Neuronal stem cell (in vitro differentiated cells): ENCODE measurements around the gene SLC6A9.
A peak's percentile ranks its signal among the peaks of the same experiment; 100 is the strongest.

ENCODE experiments used
- DNase-seq: peaks from one replicate; pipeline ENCODE4 v3.0.0-alpha.2; 2013; ENCODE audit warnings: low spot score
- H2AFZ ChIP-seq: one replicate; pipeline ENCODE4 v1.6.1; 2013; ENCODE audit warnings: mild to moderate bottlenecking, low read length, inconsistent platforms
- H2AK5ac ChIP-seq: 2 replicates; pipeline ENCODE4 v1.6.1; 2013; ENCODE audit warnings: low read depth, mild to moderate bottlenecking, inconsistent platforms, low read length, moderate library complexity, mixed read lengths
- H2BK120ac ChIP-seq: 2 replicates; pipeline ENCODE4 v1.6.1; 2013; ENCODE audit warnings: low read depth, mild to moderate bottlenecking, inconsistent platforms, low read length, moderate library complexity, mixed read lengths
- H2BK12ac ChIP-seq: one replicate; pipeline ENCODE4 v1.6.1; 2013; ENCODE audit warnings: low read length, inconsistent platforms
- H2BK15ac ChIP-seq: 2 replicates; pipeline ENCODE4 v1.6.1; 2013; ENCODE audit warnings: mild to moderate bottlenecking, low read length, inconsistent platforms, mixed read lengths
- H2BK5ac ChIP-seq: one replicate; pipeline ENCODE4 v1.6.1; 2013; ENCODE audit warnings: inconsistent platforms, mild to moderate bottlenecking, low read length, moderate library complexity
- H3K14ac ChIP-seq: one replicate; pipeline ENCODE4 v1.6.1; 2013; ENCODE audit warnings: low read length, inconsistent platforms
- H3K18ac ChIP-seq: 2 replicates; pipeline ENCODE4 v1.6.1; 2013; ENCODE audit warnings: low read length, inconsistent platforms
- H3K23ac ChIP-seq: 2 replicates; pipeline ENCODE4 v1.6.1; 2013; ENCODE audit warnings: low read depth, mild to moderate bottlenecking, mixed read lengths, low read length, inconsistent platforms; ENCODE audit not compliant: poor library complexity
- H3K27ac ChIP-seq: replicated peaks from 3 replicates; pipeline ENCODE4 v1.5.1; 2013; ENCODE audit warnings: low read length, inconsistent platforms
- H3K27me3 ChIP-seq, 3 experiments: 2 replicates each; pipeline ENCODE4 v1.6.1; 2013; ENCODE audit warnings: low read length in 3 of 3, mild to moderate bottlenecking in 2 of 3, inconsistent platforms in 1 of 3, low read depth in 1 of 3, mixed read lengths in 1 of 3, moderate library complexity in 1 of 3; ENCODE audit not compliant: control insufficient read depth in 3 of 3, insufficient read depth in 3 of 3
- H3K36me3 ChIP-seq, 2 donors: replicated peaks in 1 of 2; 2 replicates each; pipeline ENCODE4 v1.6.1; 2013; ENCODE audit warnings: low read length in 2 of 2; ENCODE audit not compliant: control insufficient read depth in 2 of 2, insufficient read depth in 2 of 2
- H3K4ac ChIP-seq: 2 replicates; pipeline ENCODE4 v1.6.1; 2013; ENCODE audit warnings: inconsistent platforms, mild to moderate bottlenecking, low read length, moderate library complexity
- H3K4me1 ChIP-seq, 2 donors: 1 replicate in 1 of 2; 2 replicates in 1 of 2; pipeline ENCODE4 v1.6.1; 2013; ENCODE audit warnings: low read length in 2 of 2, low read depth in 1 of 2; ENCODE audit not compliant: control insufficient read depth in 2 of 2, insufficient read depth in 1 of 2
- H3K4me2 ChIP-seq: one replicate; pipeline ENCODE4 v1.6.1; 2013; ENCODE audit warnings: mild to moderate bottlenecking, low read length, inconsistent platforms; ENCODE audit not compliant: insufficient read depth, poor library complexity, severe bottlenecking
- H3K4me3 ChIP-seq, 2 donors: 2 replicates each; pipeline ENCODE4 v1.5.1; 2013; ENCODE audit warnings: low read length in 2 of 2, mild to moderate bottlenecking in 2 of 2, inconsistent platforms in 1 of 2, moderate library complexity in 1 of 2
- H3K79me1 ChIP-seq: one replicate; pipeline ENCODE4 v1.6.1; 2013; ENCODE audit warnings: low read depth, mild to moderate bottlenecking, inconsistent platforms, low read length, moderate library complexity
- H3K9ac ChIP-seq: one replicate; pipeline ENCODE4 v1.6.1; 2013; ENCODE audit warnings: mild to moderate bottlenecking, low read depth, low read length, inconsistent platforms; ENCODE audit not compliant: poor library complexity
- H3K9me3 ChIP-seq, 2 donors: replicated peaks in 1 of 2; 2 replicates each; pipeline versions ENCODE3 to v1.6.1; 2013; ENCODE audit warnings: low read length in 2 of 2, mild to moderate bottlenecking in 2 of 2, inconsistent platforms in 1 of 2, low read depth in 1 of 2, mixed read lengths in 1 of 2, moderate library complexity in 1 of 2; ENCODE audit not compliant: control insufficient read depth in 2 of 2, insufficient read depth in 1 of 2
- H4K8ac ChIP-seq: one replicate; pipeline ENCODE4 v1.6.1; 2013; ENCODE audit warnings: low read depth, mild to moderate bottlenecking, inconsistent platforms, low read length, moderate library complexity
- H4K91ac ChIP-seq: one replicate; pipeline ENCODE4 v1.6.1; 2013; ENCODE audit warnings: low read length, low read depth, mild to moderate bottlenecking, inconsistent platforms; ENCODE audit not compliant: poor library complexity
- WGBS, 2 donors: extraction: QIAGEN DNeasy Blood & Tissue Kit; methylation state at CpG; one replicate each; pipeline ENCODE4 v1.1.7; 2013; ENCODE audit warnings: missing lambda C conversion rate in 2 of 2, mixed read lengths in 1 of 2; ENCODE audit not compliant: insufficient read length in 2 of 2, insufficient replicate concordance in 1 of 2; ENCODE audit errors: extremely low coverage in 2 of 2; 5-methylcytosine and 5-hydroxymethylcytosine counted together

The SLC6A9 gene

GRCh38 chr1:43992232-43992995 is 38.8 kb downstream of the SLC6A9 start:
- peak overlapping the region; percentile 63 to 83 for H3K4me3 ChIP-seq
- no peak overlapping the region for H2BK120ac ChIP-seq
- peak overlapping the region; percentile 19 for H2BK15ac ChIP-seq
- DNase-seq = no peak
- H3K18ac ChIP-seq = peak overlapping the region; percentile 78
- H3K14ac ChIP-seq = no peak overlapping the region
- peak overlapping the region; percentile 66 for H2AK5ac ChIP-seq
- H4K8ac ChIP-seq = no peak overlapping the region
- no peaks in the 10 kb centered on the region for H3K9me3 ChIP-seq
- peaks cover 2 to 10% of the 10 kb centered on the region in 2 donors for H3K36me3 ChIP-seq
- H2BK5ac ChIP-seq = peak overlapping the region; percentile 16
- H4K91ac ChIP-seq = no peak overlapping the region
- H3K27ac ChIP-seq = no peak overlapping the region
- H2BK12ac ChIP-seq = no peak overlapping the region
- peaks cover 2% of the 10 kb centered on the region for H3K79me1 ChIP-seq
- H3K4me2 ChIP-seq = peak overlapping the region; percentile 92
- peak overlapping the region; percentile 35 for H3K23ac ChIP-seq
- WGBS, 2 donors = no CpG with 5 or more reads among the region's 11 CpGs
- H2AFZ ChIP-seq = peak overlapping the region; percentile 99
- no peak overlapping the region for H3K4ac ChIP-seq
- H3K4me1 ChIP-seq = peaks cover 18 to 29% of the 10 kb centered on the region in 2 donors
- H3K27me3 ChIP-seq = no peaks in the 10 kb centered on the region
- H3K9ac ChIP-seq = peak overlapping the region; percentile 68

GRCh38 chr1:43991476-43992231 is 39.6 kb downstream of the SLC6A9 start, which contains the start of gene CCDC24:
Gene CCDC24 (plus strand): TSS chr1:43991599. CDS start chr1:43991879, 280 bp downstream.
- H2BK120ac ChIP-seq = no peak within 1 kb of the TSS
- peak within 1 kb of the TSS; percentile 63 to 83 for H3K4me3 ChIP-seq
- H3K27ac ChIP-seq = peak within 1 kb of the TSS; percentile 44
- WGBS, 2 donors = no CpG with 5 or more reads among the region's 66 CpGs
- H3K9me3 ChIP-seq = no peaks in the 10 kb centered on the region
- peaks cover 12 to 25% of the 10 kb centered on the region in 2 donors for H3K4me1 ChIP-seq
- H3K23ac ChIP-seq = peak within 1 kb of the TSS; percentile 99
- peak within 1 kb of the TSS; percentile 92 for H3K4me2 ChIP-seq
- no peak within 1 kb of the TSS for H3K4ac ChIP-seq
- peak within 1 kb of the TSS; percentile 66 for H2AK5ac ChIP-seq
- H3K36me3 ChIP-seq = peaks cover 5 to 17% of the 10 kb centered on the region in 2 donors
- no peak within 1 kb of the TSS for H4K91ac ChIP-seq
- peak within 1 kb of the TSS; percentile 95 for H3K14ac ChIP-seq
- H2BK12ac ChIP-seq = peak within 1 kb of the TSS; percentile 93
- H4K8ac ChIP-seq = no peak within 1 kb of the TSS
- H2AFZ ChIP-seq = peak within 1 kb of the TSS; percentile 99
- peak within 1 kb of the TSS; percentile 96 for H3K9ac ChIP-seq
- peak within 1 kb of the TSS; percentile 98 for H3K18ac ChIP-seq
- no peak for DNase-seq
- H3K27me3 ChIP-seq = no peaks in the 10 kb centered on the region
- H3K79me1 ChIP-seq = no peaks in the 10 kb centered on the region
- H2BK15ac ChIP-seq = peak within 1 kb of the TSS; percentile 27
- H2BK5ac ChIP-seq = peak within 1 kb of the TSS; percentile 84

GRCh38 chr1:43991200-43991475 is 40.1 kb downstream of the SLC6A9 start:
- peak overlapping the region; percentile 84 for H2BK5ac ChIP-seq
- no peaks in the 10 kb centered on the region for H3K27me3 ChIP-seq
- H2BK120ac ChIP-seq = no peak overlapping the region
- no peak overlapping the region for H3K14ac ChIP-seq
- peak overlapping the region; percentile 1 for H2AK5ac ChIP-seq
- no peaks in the 10 kb centered on the region for H3K9me3 ChIP-seq
- peak overlapping the region; percentile 92 for H3K4me2 ChIP-seq
- H2AFZ ChIP-seq = peak overlapping the region; percentile 99
- no peak overlapping the region for H3K4ac ChIP-seq
- H3K23ac ChIP-seq = peak overlapping the region; percentile 99
- H3K18ac ChIP-seq = peak overlapping the region; percentile 98
- H3K27ac ChIP-seq = peak overlapping the region; percentile 44
- H2BK12ac ChIP-seq = no peak overlapping the region
- H3K4me3 ChIP-seq = peak overlapping the region; percentile 63 to 83
- peak overlapping the region; percentile 96 for H3K9ac ChIP-seq
- no peak overlapping the region for H4K91ac ChIP-seq
- no CpG with 5 or more reads among the region's 10 CpGs for WGBS, 2 donors
- no peaks in the 10 kb centered on the region for H3K79me1 ChIP-seq
- H2BK15ac ChIP-seq = no peak overlapping the region
- DNase-seq = no peak
- H4K8ac ChIP-seq = no peak overlapping the region
- peaks cover 7 to 20% of the 10 kb centered on the region in 2 donors for H3K4me1 ChIP-seq
- peaks cover 6 to 22% of the 10 kb centered on the region in 2 donors for H3K36me3 ChIP-seq
